Liver (tissue), 9 donors: ENCODE measurements around the gene DTD1. TPM values are rescaled to one million over a fixed set of nuclear protein-coding genes. Genes with fewer than 3 reads are reported as not detected.

Experiments used
- DNase-seq: peaks from one replicate; pipeline ENCODE4 v3.0.0-alpha.2; 2017; ENCODE audit warnings: low spot score
- H3K27ac ChIP-seq, 2 donors: one replicate each; pipeline ENCODE4 v1.7.0; 2013; ENCODE audit warnings: inconsistent platforms in 2 of 2, low read length in 2 of 2, control low read depth in 1 of 2, low read depth in 1 of 2, mild to moderate bottlenecking in 1 of 2
- H3K27me3 ChIP-seq, 4 donors: one replicate each; pipeline versions ENCODE4 v1.6.1 to v1.7.0; 2013; ENCODE audit warnings: low read length in 3 of 4, inconsistent platforms in 1 of 4, mild to moderate bottlenecking in 1 of 4, moderate library complexity in 1 of 4; ENCODE audit not compliant: control insufficient read depth in 4 of 4, insufficient read depth in 4 of 4
- H3K36me3 ChIP-seq, 4 donors: one replicate each; pipeline versions ENCODE4 v1.6.1 to v1.7.0; 2013; ENCODE audit warnings: low read length in 3 of 4, mild to moderate bottlenecking in 3 of 4, low read depth in 1 of 4, moderate library complexity in 1 of 4; ENCODE audit not compliant: control insufficient read depth in 4 of 4, insufficient read depth in 3 of 4
- H3K4me1 ChIP-seq, 4 donors: one replicate each; pipeline versions ENCODE4 v1.6.1 to v1.7.0; 2013; ENCODE audit warnings: low read length in 3 of 4, mild to moderate bottlenecking in 3 of 4, moderate library complexity in 1 of 4; ENCODE audit not compliant: control insufficient read depth in 4 of 4, insufficient read depth in 4 of 4
- H3K4me3 ChIP-seq, 3 donors: one replicate each; pipeline versions ENCODE4 v1.6.1 to v1.7.0; 2013; ENCODE audit warnings: low read length in 3 of 3, control low read depth in 1 of 3, low read depth in 1 of 3, mild to moderate bottlenecking in 1 of 3
- H3K9ac ChIP-seq, 2 donors: one replicate each; pipeline ENCODE4 v1.7.0; 2013; ENCODE audit warnings: low read length in 2 of 2, mild to moderate bottlenecking in 2 of 2, moderate library complexity in 2 of 2, control low read depth in 1 of 2, low read depth in 1 of 2
- H3K9me3 ChIP-seq, 4 donors: one replicate each; pipeline versions ENCODE4 v1.6.1 to v1.7.0; 2013; ENCODE audit warnings: low read length in 3 of 4; ENCODE audit not compliant: control insufficient read depth in 4 of 4
- EGR1 ChIP-seq, 2 donors: IDR thresholded peaks; 2 replicates each; pipeline ENCODE4 v1.6.1; 2016 to 2018; ENCODE audit warnings: antibody characterized with exemption in 2 of 2, low read depth in 2 of 2
- FOXA1 ChIP-seq: IDR thresholded peaks from 2 replicates; pipeline ENCODE4 v1.6.1; 2016; ENCODE audit warnings: antibody characterized with exemption
- FOXA2 ChIP-seq: IDR thresholded peaks from 2 replicates; pipeline ENCODE4 v1.6.1; 2016; ENCODE audit warnings: antibody characterized with exemption
- GABPA ChIP-seq, 2 donors: IDR thresholded peaks in 1 of 2; conservative IDR thresholded peaks in 1 of 2; 2 replicates each; pipeline ENCODE4 v1.6.1; 2016; ENCODE audit warnings: antibody characterized with exemption in 2 of 2, mild to moderate bottlenecking in 1 of 2, moderate library complexity in 1 of 2
- HNF4A ChIP-seq, 2 donors: conservative IDR thresholded peaks; 2 replicates each; pipeline ENCODE4 v1.6.1; 2016; ENCODE audit warnings: antibody characterized with exemption in 2 of 2, mild to moderate bottlenecking in 2 of 2
- HNF4G ChIP-seq: IDR thresholded peaks from 2 replicates; pipeline ENCODE4 v1.6.1; 2016; ENCODE audit warnings: antibody characterized with exemption
- JUND ChIP-seq, 2 donors: IDR thresholded peaks; 2 replicates each; pipeline ENCODE4 v1.6.1; 2016; ENCODE audit warnings: antibody characterized with exemption in 2 of 2
- MAX ChIP-seq: IDR thresholded peaks from 2 replicates; pipeline ENCODE4 v1.6.1; 2016; ENCODE audit warnings: antibody characterized with exemption
- NR2F2 ChIP-seq: IDR thresholded peaks from 2 replicates; pipeline ENCODE4 v1.6.1; 2016; ENCODE audit warnings: antibody characterized with exemption
- RAD21 ChIP-seq, 2 donors: IDR thresholded peaks; 2 replicates each; pipeline ENCODE4 v1.6.1; 2016; ENCODE audit warnings: antibody characterized with exemption in 2 of 2, mild to moderate bottlenecking in 2 of 2
- REST ChIP-seq: IDR thresholded peaks from 2 replicates; pipeline ENCODE4 v1.6.1; 2016; ENCODE audit warnings: antibody characterized with exemption, mild to moderate bottlenecking
- RXRA ChIP-seq, 2 donors: IDR thresholded peaks; 2 replicates each; pipeline ENCODE4 v1.6.1; 2017 to 2018; ENCODE audit warnings: antibody characterized with exemption in 2 of 2, mild to moderate bottlenecking in 1 of 2
- TAF1 ChIP-seq: conservative IDR thresholded peaks from 2 replicates; pipeline ENCODE4 v1.6.1; 2016; ENCODE audit warnings: antibody characterized with exemption, mild to moderate bottlenecking
- YY1 ChIP-seq: IDR thresholded peaks from 2 replicates; pipeline ENCODE4 v1.6.1; 2016; ENCODE audit warnings: antibody characterized with exemption, mild to moderate bottlenecking
- ZBTB33 ChIP-seq: IDR thresholded peaks from 2 replicates; pipeline ENCODE4 v1.6.1; 2016; ENCODE audit warnings: antibody characterized with exemption
- WGBS: extraction: QIAGEN DNeasy Blood & Tissue Kit; methylation state at CpG from one replicate; pipeline ENCODE4 v1.1.7; 2013; 5-methylcytosine and 5-hydroxymethylcytosine counted together
- polyA plus RNA-seq, 2 donors: library from polyadenylated mRNA; stranded (reverse) in 1 of 2; unstranded in 1 of 2; fragments of 200-250 nt in 1 of 2; fragments of >200 nt in 1 of 2; fragmentation: Nextera tagmentation in 1 of 2; extraction: Ambion mirVana in 1 of 2; gene quantifications; one replicate each; pipeline versions ENCODE4 v1.2.1 to v1.2.3, GENCODE V29; 2013 to 2015
- total RNA-seq, 2 donors: library from RNA; depleted of rRNA; stranded (reverse); fragments of >200 nt; gene quantifications; one replicate each; pipeline ENCODE4 v1.2.3, GENCODE V29; 2014
- donor health status: healthy.
- donor health status: healthy.
- donor health status: healthy.
- donor health status: healthy.
- donor health status: healthy.

Gene DTD1
- total and polyA plus RNA-seq, 4 donors: 7.8 to 11.3 (median 10.1) TPM

- no peak overlapping the region for H3K9ac ChIP-seq
- H3K9me3 ChIP-seq: no peaks in the 10 kb centered on the region
- 95% methylated on average over 5 of the region's 5 CpGs for WGBS
- TF ChIP-seq GABPA (IDR thresholded peaks at IDR 0.05 in 1 of 2, conservative IDR thresholded peaks at IDR 0.05 in 1 of 2) (no peak), NR2F2 (no peak), RAD21 (IDR thresholded peaks at IDR 0.05) (no peak), ZBTB33 (no peak), TAF1 (no peak), RXRA (IDR thresholded peaks at IDR 0.05) (no peak), HNF4G (no peak), EGR1 (IDR thresholded peaks at IDR 0.05; ENCODE audit: low read depth in 2 of 2) (no peak), REST (no peak), JUND (IDR thresholded peaks at IDR 0.05) (no peak), YY1 (no peak), FOXA1 (no peak), HNF4A (conservative IDR thresholded peaks at IDR 0.05) (no peak), FOXA2 (no peak)
- H3K27me3 ChIP-seq: no peaks in the 10 kb centered on the region
- no peak overlapping the region for H3K27ac ChIP-seq
- DNase-seq: no peak
- no peaks in the 10 kb centered on the region for H3K4me1 ChIP-seq
- no peaks in the 10 kb centered on the region for H3K36me3 ChIP-seq
- H3K4me3 ChIP-seq: no peak overlapping the region
Observed at GRCh38 chr20:18614244-18614643, 26.4 kb downstream of the DTD1 start.

- H3K9me3 ChIP-seq: no peaks in the 10 kb centered on the region
- 81% methylated on average over 5 of the region's 5 CpGs for WGBS
- no peaks in the 10 kb centered on the region for H3K4me1 ChIP-seq
- TF ChIP-seq HNF4A (conservative IDR thresholded peaks at IDR 0.05): no peak
- no peak for TF ChIP-seq FOXA2
- TF ChIP-seq MAX: no peak
- H3K4me3 ChIP-seq: no peak overlapping the region
- no peak overlapping the region for H3K27ac ChIP-seq
- no peaks in the 10 kb centered on the region for H3K36me3 ChIP-seq
- H3K9ac ChIP-seq: no peak overlapping the region
- DNase-seq: no peak
- no peaks in the 10 kb centered on the region for H3K27me3 ChIP-seq
Observed at GRCh38 chr20:18615020-18615650, 27.3 kb downstream of the DTD1 start.
